ENCODE results near the gene DUSP2.
"Not testable (repeated sequence)": the region's sequence is repeated elsewhere in the genome, so short reads cannot be mapped to it uniquely, and the experiment has no call there.

Gene DUSP2

DNA sequence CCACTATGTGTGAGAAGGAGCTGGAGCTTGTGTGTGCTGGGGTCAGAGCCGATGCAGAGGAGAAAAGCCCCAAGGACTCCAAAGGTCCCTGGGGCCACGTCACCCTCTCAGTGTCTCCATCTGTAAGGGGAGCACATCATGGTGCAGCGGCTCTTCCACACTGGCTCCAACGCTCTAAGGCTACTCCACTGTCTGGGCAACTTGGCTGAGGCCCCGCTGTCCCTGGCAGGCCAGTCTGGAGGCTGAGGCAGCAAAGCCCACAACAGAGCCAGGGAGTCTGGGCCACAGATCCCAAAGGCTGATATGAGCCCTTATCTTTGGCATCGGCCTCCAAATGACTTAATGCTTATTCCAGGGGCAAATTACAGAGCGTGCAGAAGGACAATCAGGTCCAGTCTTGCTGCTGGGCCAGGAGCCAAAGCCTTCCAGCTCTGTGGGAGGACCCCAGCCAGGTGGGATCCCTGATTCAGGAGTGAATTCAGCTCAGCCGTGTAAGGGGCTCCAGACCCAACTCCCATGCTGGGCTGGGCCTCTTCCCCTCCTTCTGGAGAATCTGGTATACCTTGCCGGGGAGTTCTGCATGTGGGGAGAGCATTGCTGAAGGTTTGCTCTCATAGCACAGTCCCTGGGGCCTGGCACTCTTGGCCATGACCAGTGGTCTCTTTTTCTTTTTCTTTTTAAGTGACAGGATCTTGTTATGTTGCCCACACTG lies 1.8 kb upstream of the DUSP2 start:
- DNase-seq = no peak

DNA sequence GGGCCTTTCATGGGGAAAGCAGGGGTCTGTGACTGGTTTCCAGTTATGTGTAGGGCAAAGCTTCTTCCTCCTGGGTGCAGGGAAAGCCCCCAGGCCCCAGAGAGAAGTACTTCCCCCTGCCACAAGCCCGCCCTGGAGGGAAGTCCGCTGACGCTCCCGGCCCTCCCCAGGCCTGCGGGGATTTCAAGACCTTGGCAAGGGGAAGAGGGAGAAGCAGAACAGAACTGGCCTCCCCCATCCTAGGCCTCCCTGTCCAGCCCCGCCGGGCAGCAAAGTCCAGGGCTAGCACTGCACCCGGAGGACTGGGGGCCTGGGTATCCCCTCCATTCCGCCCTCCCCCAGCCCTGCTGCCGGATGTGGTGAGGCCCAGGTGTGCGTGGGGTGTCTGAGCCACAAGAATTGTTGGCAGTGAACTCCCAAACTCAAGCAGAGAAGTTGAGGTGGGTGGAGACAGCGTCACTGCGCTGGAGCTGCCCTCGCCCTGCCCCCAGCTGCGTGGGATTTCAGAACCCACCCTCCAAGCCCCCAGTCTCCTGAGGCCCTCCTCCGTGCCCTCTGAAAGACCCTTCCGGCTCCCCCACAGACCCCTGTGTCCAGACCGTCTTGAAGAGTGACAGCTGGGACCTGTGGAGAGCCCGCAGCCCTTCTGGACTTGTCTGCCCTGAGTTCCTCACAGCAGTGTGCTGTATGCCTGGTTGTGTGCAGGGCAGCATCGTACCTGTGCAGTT lies 1.1 kb upstream of the DUSP2 start:
- DNase-seq = peak in 1 of 2 experiments; percentile 4

DNA sequence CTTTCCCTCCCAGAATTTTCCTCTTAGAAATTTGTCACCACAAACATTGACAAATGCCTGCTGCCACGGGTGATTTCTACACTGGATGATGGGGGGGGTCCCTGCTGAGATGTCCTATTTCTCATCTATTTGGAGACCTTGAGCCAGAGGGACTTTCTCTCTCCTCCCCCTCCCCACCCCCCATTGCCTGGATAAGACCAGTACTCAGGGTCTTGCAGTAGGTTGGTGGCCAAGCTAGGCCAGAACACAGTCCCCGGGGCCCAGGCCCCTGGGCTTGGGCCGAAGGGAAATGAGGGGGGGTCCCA lies 560 bp upstream of the DUSP2 start:
- DNase-seq = no peak

DNA sequence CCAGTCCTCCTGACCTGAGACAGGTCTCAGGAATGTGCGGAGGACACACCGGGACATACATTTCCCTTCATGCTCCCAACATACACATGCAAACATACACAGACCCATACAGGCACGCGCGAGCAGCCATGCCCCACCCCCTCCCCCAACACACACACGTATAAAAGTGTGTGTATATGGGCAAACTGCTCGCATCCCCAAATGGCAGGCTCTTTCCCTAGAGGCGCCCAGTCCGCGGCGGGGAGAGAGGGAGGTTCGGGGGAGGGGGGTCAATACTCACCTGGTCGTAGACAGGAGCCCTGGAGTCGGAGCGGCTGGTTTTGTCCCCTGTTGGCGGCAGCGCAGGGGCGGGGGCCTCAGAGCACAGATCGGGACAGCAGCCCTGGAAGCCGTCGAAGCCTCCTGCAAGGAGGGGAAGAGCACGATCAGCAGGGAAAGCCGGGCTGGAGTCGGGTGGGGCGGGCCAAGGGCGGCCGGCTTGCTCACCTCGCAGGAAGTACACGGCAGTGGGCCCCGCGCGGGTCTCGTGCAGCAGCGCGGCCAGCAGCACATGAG lies 682 bp downstream of the DUSP2 start:
- DNase-seq = peak in 1 of 2 experiments; percentile 31

DNA sequence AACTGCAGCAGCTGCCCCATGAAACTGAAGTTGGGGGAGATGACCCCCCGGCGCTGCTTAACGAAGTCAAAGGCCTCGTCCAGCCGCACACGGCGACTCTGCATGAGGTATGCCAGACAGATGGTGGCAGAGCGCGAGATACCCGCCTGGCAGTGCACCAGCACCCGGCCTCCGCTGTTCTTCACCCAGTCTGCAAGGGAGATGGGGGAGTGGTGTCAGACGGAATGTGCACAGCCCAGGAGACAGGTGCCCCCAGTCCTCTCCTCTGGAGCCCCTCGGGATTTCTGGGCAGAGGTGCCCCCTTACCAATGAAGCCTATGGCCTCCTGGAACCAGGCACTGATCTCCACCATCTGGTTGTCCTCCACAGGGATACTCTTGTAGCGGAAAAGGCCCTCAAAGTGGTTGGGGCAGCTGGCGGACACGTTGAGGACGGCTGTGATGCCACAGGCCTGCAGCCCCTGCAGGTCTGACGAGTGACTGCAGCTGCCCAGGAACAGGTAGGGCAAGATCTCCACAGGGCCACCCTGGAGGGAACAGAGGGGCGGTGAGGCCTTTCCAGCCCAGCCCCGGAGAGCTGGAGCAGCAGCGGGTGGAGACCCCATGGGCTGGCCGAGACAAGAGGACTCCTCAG lies 1.3 kb downstream of the DUSP2 start:
- peak; percentile 93 to 96 for DNase-seq

DNA sequence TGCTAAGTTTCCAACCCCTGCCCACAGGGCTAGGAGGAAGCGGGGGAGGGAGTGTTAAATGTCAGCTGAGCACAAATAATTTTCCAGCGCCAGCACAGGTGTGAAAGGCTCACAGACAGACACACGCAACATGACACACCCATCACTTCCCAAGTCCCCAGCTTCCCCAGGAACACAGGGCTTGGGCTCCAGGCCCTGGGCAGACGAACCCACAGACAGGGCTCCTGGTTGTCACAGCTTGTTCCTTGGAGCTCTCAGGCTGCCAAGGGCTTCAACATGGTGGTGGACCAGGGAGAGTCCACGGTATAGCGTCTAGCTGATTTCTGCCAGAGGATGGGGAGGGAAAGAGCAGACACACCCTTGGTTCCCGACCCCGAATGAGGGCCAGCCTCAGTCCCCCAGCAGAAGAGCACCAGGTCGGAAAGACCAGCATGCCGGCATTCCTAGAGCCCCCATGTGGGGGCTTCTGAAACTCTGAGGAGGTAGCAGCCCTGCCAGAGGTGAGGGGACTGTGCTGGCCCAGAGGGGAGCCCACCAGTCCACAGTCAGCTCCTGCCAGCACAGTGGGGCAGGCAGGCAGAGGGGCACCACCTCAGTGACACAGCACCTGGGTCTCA lies 1.9 kb downstream of the DUSP2 start:
- peak in 1 of 2 experiments; percentile 21 for DNase-seq

DNA sequence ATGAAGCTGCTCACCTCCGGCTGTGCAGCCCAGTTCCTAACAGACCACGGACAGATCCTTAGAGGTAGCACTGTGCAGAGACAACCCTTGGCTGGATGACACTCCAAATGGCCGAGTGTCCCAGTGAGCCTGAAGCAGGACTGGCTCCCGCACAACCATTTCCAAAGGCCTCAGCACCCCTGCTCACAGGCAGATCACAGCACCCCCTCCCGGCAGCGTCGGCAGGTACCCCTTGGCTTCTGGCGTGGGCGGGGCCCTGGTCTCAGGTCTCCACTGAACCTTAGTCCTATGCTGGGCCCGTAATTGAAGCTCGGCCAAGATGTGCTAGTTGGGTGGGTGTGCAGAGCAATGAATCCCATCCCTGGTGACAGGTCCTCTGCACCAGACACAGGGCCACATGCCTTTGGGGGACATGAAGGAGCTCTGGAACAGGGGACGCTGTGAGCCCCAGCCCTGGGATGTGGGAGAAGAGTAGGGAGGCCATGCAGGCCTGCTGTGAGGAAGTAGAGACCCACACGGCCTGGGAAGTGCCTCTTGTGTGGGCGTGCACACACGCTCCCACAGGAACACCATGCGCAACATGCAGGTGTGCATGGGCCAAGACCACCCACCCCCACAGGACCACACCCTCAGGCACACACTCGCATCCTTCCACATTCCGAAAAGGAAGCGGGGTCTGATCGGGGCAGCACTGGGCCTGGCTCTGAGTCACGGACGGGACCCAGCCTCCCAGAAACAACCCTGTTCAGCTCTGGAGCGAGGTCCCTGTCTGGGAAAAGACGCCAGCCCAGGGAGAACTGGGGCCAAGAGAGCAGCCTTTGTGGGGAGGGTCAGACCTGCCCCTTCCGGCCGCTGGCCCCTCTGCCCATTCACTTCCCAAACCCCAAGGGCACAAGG lies 2.8 kb downstream of the DUSP2 start:
- no peak for DNase-seq

DNA sequence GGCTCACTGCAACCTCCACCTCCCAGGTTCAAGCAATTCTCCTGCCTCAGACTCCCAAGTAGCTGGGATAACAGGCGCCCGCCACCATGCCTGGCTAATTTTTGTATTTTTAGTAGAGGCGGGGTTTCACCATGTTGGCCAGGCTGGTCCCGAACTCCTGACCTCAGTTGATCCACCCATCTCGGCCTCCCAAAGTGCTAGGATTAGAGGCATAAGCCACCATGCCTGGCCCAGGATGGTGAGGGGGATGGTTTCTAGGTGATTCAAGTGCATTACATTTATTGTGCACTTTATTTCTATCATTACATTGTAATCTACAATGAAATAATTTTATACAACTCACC lies 3.6 kb downstream of the DUSP2 start:
- not testable (repeated sequence) for DNase-seq

DNA sequence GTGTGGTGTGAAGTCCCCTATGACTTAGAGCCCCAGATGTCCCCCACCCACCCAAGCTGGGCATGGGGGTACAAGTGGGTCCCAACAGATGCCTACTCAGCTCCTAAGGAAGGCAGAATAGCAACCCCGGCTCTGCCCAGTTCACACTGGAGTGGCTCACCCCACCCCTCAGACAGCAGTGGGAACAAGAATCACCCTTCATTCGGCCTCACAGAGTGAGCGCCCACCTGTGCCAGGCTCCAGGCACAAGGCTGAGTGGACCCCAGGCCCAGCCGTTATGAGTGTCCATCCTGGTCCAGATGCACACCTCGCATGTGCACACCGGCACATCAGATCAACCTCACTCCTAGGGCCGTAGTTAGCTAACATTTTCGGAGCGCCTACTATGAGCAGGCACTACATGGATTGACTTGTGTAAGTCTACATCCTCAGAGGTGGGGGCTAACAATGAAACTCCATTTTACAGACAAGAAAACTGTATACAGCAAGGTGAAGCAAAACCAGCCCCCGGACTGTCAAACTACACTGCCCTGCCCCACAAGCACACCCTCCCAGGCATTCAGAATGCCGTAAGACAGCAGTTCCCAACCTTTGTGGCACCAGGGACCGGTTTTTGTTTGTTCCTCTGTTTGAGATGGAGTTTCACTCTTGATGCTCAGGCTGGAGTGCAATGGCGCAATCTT lies 4.2 kb downstream of the DUSP2 start:
- no peak for DNase-seq

DNA sequence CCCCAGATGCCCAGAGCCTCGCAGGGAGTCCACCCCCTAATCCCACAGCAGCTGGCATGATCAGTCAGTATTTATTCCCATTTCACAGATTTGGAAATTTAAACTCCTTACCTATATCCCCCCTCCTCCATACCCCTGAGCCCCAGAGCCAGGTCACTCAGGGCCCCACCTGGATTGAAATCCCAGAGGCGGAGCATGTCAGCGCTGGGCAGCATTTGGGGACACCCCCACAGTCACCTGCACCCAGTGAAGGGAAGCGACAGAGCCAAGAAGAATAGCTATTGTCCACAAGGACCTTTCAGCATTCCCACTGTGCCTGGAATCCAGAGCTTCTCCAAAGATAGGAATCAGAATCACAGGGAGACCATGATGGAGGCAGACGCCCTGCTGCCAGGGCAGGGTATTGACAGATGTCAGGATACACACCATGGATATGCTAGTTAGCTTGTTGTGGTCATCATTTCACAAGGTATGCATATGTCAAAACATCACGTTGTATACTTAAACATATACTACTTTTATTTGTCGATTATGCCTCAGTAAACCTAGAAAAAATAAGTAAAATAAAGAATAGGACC lies 6.0 kb downstream of the DUSP2 start:
- DNase-seq = no peak

DNA sequence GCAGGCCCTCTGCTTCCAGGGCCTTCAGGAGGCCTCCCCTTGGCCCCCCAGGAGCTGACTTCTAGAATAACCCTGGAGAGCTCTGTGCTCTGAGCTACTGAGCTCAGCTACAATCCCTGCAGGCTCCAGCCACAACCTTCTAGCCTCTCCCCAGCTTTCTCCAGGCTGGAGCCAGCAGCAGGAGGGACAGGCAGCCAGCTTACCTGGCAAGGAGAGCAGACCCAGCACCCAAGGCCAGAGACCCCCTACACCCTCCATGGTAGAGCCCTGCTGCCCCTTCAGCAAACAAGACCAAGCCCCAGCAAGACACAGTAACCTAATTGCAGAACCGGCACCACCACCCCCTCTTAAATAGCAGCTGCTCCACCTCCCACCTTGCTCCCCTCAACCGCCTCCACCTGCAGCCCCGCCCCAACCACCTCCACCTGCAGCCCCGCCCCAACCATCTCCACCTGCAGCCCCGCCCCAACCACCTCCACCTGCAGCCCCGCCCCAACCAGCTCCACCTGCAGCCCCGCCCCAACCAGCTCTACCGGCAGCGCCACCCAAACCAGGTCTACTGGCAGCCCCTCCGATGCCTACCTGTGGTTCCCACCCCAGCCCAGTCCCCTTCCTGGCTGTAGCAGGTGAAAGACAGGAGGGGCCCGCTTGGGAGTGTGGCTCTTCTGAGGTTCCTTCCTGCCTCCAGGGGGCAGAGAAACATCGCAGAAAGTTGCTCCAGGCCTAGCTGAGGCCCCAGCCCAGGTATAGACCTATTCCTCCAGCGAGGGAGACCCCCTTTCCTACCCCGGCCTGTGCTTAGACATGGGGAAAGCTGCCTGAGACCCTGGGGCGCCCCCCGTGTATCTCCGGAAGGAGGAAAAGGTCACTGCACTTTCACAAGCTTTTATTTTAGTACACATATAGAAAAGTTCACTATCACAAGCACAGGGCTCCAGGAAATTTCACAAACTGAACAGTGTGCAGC lies 6.8 kb downstream of the DUSP2 start, which contains the start of gene ASTL:
Gene ASTL, minus strand, starts transcription at position 324 of the 967 bp plus-strand sequence. Its CDS starts 66 bp downstream, at position 258.
- peak; percentile 12 to 62 for DNase-seq

DNA sequence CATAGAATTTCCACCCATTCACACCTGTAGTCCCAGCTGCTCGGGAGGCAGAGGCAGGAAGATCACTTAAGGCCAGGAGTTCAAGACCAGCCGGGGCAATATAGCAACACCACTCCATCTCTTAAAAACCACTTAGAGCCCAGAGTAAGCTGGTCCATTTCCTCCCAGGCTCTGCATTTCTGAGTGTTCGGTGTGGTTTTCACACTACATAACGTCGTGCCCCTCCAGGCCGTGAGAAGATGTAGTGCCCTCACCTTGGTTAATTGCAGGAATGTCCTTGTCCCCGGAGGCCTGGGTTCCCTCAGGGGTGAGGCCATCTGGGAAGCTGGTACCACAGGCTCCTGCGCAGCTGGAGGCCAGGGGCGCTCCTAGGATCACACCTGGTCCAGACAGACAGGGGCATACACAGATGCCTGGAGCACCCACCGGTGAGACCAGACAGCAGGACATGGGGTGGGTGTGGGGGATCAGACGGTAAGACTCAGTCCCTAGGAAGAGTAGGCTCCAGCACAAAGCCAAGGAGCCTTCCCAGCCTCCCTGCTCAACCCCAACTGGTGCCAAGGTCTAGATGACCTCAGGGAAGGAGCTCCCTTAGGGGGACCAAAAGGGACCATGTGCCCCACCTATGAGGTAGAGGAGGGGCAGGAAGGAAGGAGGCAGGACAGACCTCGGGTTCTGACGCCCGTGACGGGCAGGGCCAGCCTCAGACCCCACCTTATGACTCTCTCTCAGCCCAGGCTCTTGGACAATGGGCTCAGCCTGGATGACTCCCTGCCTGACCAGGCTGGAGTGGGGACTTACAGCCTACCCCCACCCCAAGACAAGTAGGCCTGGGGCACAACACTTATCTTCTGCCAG lies 7.7 kb downstream of the DUSP2 start:
- no peak for DNase-seq

DNA sequence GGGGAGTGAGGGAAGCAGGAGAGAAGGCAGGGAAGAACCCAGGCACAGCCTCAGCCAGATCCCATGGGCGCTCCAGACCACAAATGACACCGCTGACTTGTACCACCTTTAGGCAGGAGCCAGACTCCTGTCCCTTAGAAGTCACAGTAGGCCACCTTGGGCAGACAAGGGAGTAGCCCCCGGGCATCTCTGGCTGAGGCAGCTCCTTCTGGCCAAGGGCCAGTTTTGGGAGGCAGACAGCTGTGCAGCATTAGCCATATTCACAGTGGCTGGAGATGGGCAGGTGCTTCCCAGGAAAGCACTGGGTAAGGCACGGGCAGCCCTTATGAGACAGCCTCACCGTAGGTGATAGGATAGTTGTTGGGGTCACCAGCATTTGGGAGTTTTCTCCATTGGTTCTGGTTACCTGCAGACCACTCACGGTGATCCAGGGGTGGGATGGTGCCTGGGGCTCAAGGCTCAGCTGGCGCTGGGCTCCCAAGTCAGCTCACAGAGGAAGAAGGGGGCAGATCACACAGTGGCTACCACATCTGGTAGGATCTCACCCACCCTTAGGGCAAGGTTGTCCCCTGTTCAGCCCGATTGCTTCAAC lies 9.0 kb downstream of the DUSP2 start:
- peak; percentile 32 to 58 for DNase-seq

DNA sequence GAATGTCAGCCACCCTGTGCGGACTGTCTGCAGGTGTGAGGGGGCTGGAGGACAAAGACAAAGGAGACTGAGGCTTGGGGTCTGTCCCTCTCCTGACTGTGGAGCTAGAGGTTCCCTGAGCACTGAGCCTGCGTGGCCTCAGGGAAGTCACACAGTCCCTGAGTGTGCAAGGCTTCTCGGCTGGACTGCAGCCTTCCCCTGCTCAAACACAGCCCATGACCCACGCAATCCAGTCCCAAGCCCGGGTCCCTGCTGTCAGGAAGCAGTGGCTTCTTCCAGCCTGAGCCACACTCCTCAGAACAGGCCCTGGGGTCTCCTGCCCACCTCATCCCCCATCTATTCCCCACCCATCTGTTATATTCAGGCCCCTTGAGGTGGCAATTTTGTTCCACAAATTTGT lies 9.6 kb downstream of the DUSP2 start:
- no peak for DNase-seq

DNA sequence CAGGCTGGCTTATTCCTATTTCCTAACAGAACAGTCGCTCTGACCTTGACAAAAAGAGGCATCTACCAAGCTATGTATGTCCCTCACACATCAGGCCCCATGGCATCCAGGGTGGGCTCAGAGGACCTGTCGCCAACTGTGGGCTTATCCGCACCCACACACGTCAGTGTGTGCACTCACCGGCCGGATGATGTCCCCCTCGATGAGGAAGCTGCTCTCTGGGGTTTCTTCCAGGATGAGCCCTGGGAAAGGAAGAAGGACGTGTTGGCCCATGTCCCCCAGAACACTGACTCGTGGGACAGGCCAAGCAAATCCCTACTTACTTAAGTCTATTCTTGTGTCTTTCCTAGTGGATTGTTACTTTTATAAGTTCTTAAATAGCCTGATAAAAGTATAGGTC lies 10.1 kb downstream of the DUSP2 start:
- DNase-seq = no peak

DNA sequence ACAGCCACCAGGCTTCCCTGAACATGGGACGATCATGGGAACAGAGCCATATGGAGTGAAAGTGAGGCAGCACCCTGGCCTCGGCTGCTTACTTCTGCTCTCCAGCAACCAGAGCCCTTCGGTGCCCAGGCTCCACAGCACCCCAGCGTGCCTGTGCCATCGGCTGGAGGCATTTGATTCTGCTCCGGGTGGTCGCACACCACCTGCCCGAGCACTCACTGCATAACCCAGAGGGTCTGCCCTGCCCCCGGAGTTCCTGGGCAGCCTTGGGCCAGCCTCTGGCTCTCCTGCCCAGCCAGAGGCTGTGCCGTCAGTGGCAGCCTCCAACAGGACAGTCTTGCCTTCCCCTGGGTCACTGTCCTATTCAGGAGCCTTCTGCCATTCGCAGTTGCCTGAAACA lies 10.8 kb downstream of the DUSP2 start:
- DNase-seq = no peak

DNA sequence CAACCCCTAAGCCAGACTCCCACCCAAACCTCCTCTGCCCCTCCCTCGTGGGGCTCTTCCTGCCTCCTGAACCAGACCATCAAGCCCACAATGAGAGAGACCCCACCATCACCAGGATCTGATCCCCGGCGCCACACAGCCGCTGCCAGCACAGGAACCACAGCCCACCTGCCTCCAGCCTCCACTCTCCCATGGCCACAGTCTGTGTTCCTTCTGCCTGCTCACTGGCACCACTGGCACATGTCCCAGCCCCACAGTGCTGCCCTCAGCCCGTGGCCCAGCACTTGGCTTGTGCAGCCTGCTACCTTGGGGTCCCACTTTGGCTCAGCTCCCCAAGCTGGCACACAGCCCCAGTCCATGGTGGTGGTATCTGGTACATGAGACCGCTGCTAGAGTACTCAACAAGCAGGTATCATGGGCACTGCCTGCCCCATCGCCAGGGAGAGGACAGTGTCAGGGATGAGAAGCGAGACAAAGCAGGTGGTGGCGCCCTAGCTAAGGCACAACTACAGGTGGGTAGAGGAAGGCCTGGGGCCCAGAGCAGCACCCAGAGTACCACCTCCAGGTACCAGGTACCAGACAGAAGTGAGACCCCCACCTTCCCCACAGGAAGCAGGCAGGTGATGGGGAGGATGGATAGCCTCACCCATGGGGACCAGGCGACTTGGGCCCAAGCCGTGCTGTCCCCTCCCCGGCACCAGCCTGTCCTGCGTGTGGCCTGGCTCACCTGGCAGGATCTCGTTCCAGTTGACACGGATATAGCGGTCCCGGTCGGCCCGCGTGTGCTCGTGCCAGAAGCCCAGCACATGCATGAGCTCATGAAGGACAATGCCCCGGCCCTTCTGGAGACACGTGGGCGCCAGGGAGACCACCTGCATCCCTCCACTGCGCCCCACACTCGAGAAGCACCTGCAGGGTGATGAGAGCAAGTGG lies 13.2 kb downstream of the DUSP2 start:
- DNase-seq = no peak

Data from NCI-H524 (cell line).